ENCODE data around the gene TSPY8.
"Not testable (repeated sequence)": the region's sequence is repeated elsewhere in the genome, so short reads cannot be mapped to it uniquely, and the experiment has no call there.

The TSPY8 gene

GRCh38 chrY:9357497-9357896 is at the start of gene TSPY8:
TSPY8 (plus strand) TSS chrY:9357797; CDS start chrY:9357843, 46 bp downstream.
- DNase-seq (ENCODE audit: low read depth), result not testable (repeated sequence)

- peak; percentile 23 for DNase-seq (ENCODE audit: low read depth)
These were observed 36.6 kb upstream of the TSPY8 start for GRCh38 chrY:9320996-9321395.

- DNase-seq (ENCODE audit: low read depth), result not testable (repeated sequence)
These were observed 20.4 kb upstream of the TSPY8 start, which contains the start of gene TSPY4 for GRCh38 chrY:9337164-9337563. TSPY4 (plus strand) TSS chrY:9337464; CDS start chrY:9337510, 46 bp downstream.

- DNase-seq (ENCODE audit: low read depth), result not testable (repeated sequence)
These were observed 38.9 kb downstream of the TSPY8 start for GRCh38 chrY:9396527-9396926.

- not testable (repeated sequence) for DNase-seq (ENCODE audit: low read depth)
These were observed 40.5 kb downstream of the TSPY8 start, which contains the start of gene TSPY3 for GRCh38 chrY:9398121-9398520. TSPY3 (plus strand) TSS chrY:9398421; CDS start chrY:9398467, 46 bp downstream.

Measured in fibroblast of gingiva (primary cell).